SK-N-SH (cell line): ENCODE data around the gene ASPSCR1. TPM values are rescaled to one million over a fixed set of nuclear protein-coding genes. Genes with fewer than 3 reads are reported as not detected.

ENCODE experiments used
- CTCF ChIA-PET: fragments of 300-600, 350-600 bp; formaldehyde crosslinking; extraction: SDS; loops from one replicate; lab custom pipeline; 2021; lab: Yijun Ruan, JAX
- POLR2A ChIA-PET: fragments of 350-600 bp; sonication (Branson Sonifier 250); formaldehyde crosslinking; extraction: SDS; loops from one replicate; lab custom pipeline; 2020; ENCODE audit warnings: antibody characterized with exemption, inconsistent platforms; lab: Yijun Ruan, JAX
- DNase-seq: peaks from one replicate; pipeline ENCODE4 v3.0.0; 2012
- H2AFZ ChIP-seq: fragments of 200-600 bp; sonication (generic); 2 replicates; pipeline ENCODE4 v1.8.1; 2016; ENCODE audit warnings: antibody characterized with exemption, mild to moderate bottlenecking, low read depth
- H3F3A ChIP-seq: fragments of 200-600 bp; sonication (generic); replicated peaks from 2 replicates; pipeline ENCODE3; 2016; ENCODE audit warnings: antibody characterized with exemption, mild to moderate bottlenecking; ENCODE audit not compliant: insufficient read depth
- H3K27ac ChIP-seq, 2 experiments: fragments of 200-500 bp in 1 of 2; fragments of 200-600 bp in 1 of 2; sonication (Bioruptor generic) in 1 of 2; sonication (generic), shearing (Covaris generic) in 1 of 2; 2 replicates each; pipeline versions ENCODE4 v1.5.1 to v1.6.1; 2014 to 2016; ENCODE audit warnings: low read depth in 2 of 2, inconsistent platforms in 1 of 2, low read length in 1 of 2, mild to moderate bottlenecking in 1 of 2, mixed read lengths in 1 of 2
- H3K27me3 ChIP-seq: fragments of 200-600 bp; sonication (generic), shearing (Covaris generic); 2 replicates; pipeline ENCODE4 v1.6.1; 2016; ENCODE audit warnings: mixed run types; ENCODE audit not compliant: insufficient read depth
- H3K36me3 ChIP-seq, 2 experiments: fragments of 200-500 bp in 1 of 2; fragments of 200-600 bp in 1 of 2; sonication (Bioruptor generic) in 1 of 2; sonication (generic) in 1 of 2; replicated peaks in 1 of 2; 2 replicates each; pipeline versions ENCODE3 to v1.5.1; 2014 to 2016; ENCODE audit warnings: low read length in 1 of 2, mild to moderate bottlenecking in 1 of 2; ENCODE audit not compliant: insufficient read depth in 2 of 2, control insufficient read depth in 1 of 2
- H3K4me1 ChIP-seq, 2 experiments: fragments of 200-500 bp in 1 of 2; fragments of 200-600 bp in 1 of 2; sonication (Bioruptor generic) in 1 of 2; sonication (generic), shearing (Covaris generic) in 1 of 2; 2 replicates each; pipeline versions ENCODE4 v1.5.1 to v1.6.1; 2014 to 2016; ENCODE audit warnings: low read depth in 1 of 2, low read length in 1 of 2, mixed run types in 1 of 2; ENCODE audit not compliant: insufficient read depth in 2 of 2, control insufficient read depth in 1 of 2
- H3K4me2 ChIP-seq: fragments of 200-600 bp; sonication (generic), shearing (Covaris generic); 2 replicates; pipeline ENCODE4 v1.6.1; 2017; ENCODE audit warnings: mixed run types
- H3K4me3 ChIP-seq, 2 experiments: fragments of 200-500 bp in 1 of 2; fragments of 200-600 bp in 1 of 2; sonication (Bioruptor generic) in 1 of 2; sonication (generic), shearing (Covaris generic) in 1 of 2; 2 replicates each; pipeline versions ENCODE4 v1.5.1 to v1.8.1; 2014 to 2016; ENCODE audit warnings: low read depth in 2 of 2, inconsistent platforms in 1 of 2, low read length in 1 of 2, mild to moderate bottlenecking in 1 of 2, mixed read lengths in 1 of 2, moderate library complexity in 1 of 2
- H3K79me2 ChIP-seq: fragments of 200-600 bp; sonication (generic); 2 replicates; pipeline ENCODE4 v1.8.1; 2017; ENCODE audit warnings: mild to moderate bottlenecking; ENCODE audit not compliant: insufficient read depth
- H3K9ac ChIP-seq: fragments of 200-600 bp; sonication (generic); 2 replicates; pipeline ENCODE4 v1.6.1; 2017; ENCODE audit warnings: mixed run types
- H3K9me2 ChIP-seq: fragments of 200-600 bp; sonication (generic); 2 replicates; pipeline ENCODE4 v1.6.1; 2017; ENCODE audit warnings: mixed run types
- H3K9me3 ChIP-seq: fragments of 200-600 bp; sonication (generic); 2 replicates; pipeline ENCODE4 v1.6.1; 2017; ENCODE audit warnings: mixed run types, mild to moderate bottlenecking, moderate library complexity
- H4K20me1 ChIP-seq: fragments of 200-600 bp; sonication (generic); 2 replicates; pipeline ENCODE4 v1.6.1; 2017; ENCODE audit warnings: mild to moderate bottlenecking, mixed run types; ENCODE audit not compliant: insufficient read depth
- CHD2 ChIP-seq: fragments of 150-350 bp; IDR thresholded peaks from 2 replicates; pipeline ENCODE4 v1.6.1; 2018; ENCODE audit warnings: low read length; ENCODE audit not compliant: partially characterized antibody
- CTCF ChIP-seq: fragments of 200-600 bp; sonication (generic); IDR thresholded peaks from 2 replicates; pipeline ENCODE4 v1.6.1; 2017; ENCODE audit warnings: antibody characterized with exemption, mild to moderate bottlenecking, moderate library complexity
- ELF1 ChIP-seq: IDR thresholded peaks from 2 replicates; pipeline ENCODE4 v1.4.0; 2012
- EP300 ChIP-seq, 2 experiments: IDR thresholded peaks; 2 replicates each; pipeline versions ENCODE4 v1.4.0 to v1.6.1; 2012; ENCODE audit warnings: borderline replicate concordance in 1 of 2, low read depth in 1 of 2, low read length in 1 of 2
- EZH2phosphoT487 ChIP-seq: fragments of 200-600 bp; sonication (generic); IDR thresholded peaks from 2 replicates; pipeline ENCODE4 v1.6.1; 2017; ENCODE audit warnings: low read depth, mixed run types, mild to moderate bottlenecking, antibody characterized with exemption, moderate library complexity, borderline replicate concordance
- FOSL2 ChIP-seq: IDR thresholded peaks from 2 replicates; pipeline ENCODE4 v1.4.0; 2012; ENCODE audit warnings: low read depth, mild to moderate bottlenecking, moderate library complexity, borderline replicate concordance
- FOXM1 ChIP-seq: IDR thresholded peaks from 2 replicates; pipeline ENCODE4 v1.4.0; 2012; ENCODE audit warnings: low read depth, mild to moderate bottlenecking
- GABPA ChIP-seq: IDR thresholded peaks from 2 replicates; pipeline ENCODE4 v1.4.0; 2012; ENCODE audit warnings: low read depth, mild to moderate bottlenecking
- JUND ChIP-seq: IDR thresholded peaks from 2 replicates; pipeline ENCODE4 v1.4.0; 2012
- MAX ChIP-seq: IDR thresholded peaks from 2 replicates; pipeline ENCODE4 v1.4.0; 2012; ENCODE audit warnings: low read depth
- MXI1 ChIP-seq: IDR thresholded peaks from 2 replicates; pipeline ENCODE4 v1.6.1; 2012; ENCODE audit warnings: mild to moderate bottlenecking, low read depth, low read length, improper control_type of control experiment
- NFIC ChIP-seq: IDR thresholded peaks from 2 replicates; pipeline ENCODE4 v1.4.0; 2012; ENCODE audit warnings: borderline replicate concordance
- NRF1 ChIP-seq: IDR thresholded peaks from 2 replicates; pipeline ENCODE4 v1.6.1; 2012; ENCODE audit warnings: low read depth, mild to moderate bottlenecking, low read length
- POLR2AphosphoS5 ChIP-seq: IDR thresholded peaks from 2 replicates; pipeline ENCODE4 v1.6.1; 2012; ENCODE audit warnings: low read depth, low read length
- RAD21 ChIP-seq: IDR thresholded peaks from 2 replicates; pipeline ENCODE4 v1.6.1; 2012; ENCODE audit warnings: mild to moderate bottlenecking, low read length
- RCOR1 ChIP-seq: fragments of 150-350 bp; IDR thresholded peaks from 2 replicates; pipeline ENCODE4 v1.6.1; 2017; ENCODE audit warnings: antibody characterized with exemption, low read length
- REST ChIP-seq: IDR thresholded peaks from 2 replicates; pipeline ENCODE4 v1.6.1; 2012; ENCODE audit warnings: mild to moderate bottlenecking, low read depth, low read length, moderate library complexity
- RFX5 ChIP-seq: IDR thresholded peaks from 2 replicates; pipeline ENCODE4 v1.6.1; 2012; ENCODE audit warnings: mild to moderate bottlenecking, improper control_type of control experiment, low read length
- RXRA ChIP-seq: IDR thresholded peaks from 2 replicates; pipeline ENCODE4 v1.4.0; 2012; ENCODE audit warnings: low read depth, mild to moderate bottlenecking, borderline replicate concordance
- SIN3A ChIP-seq: IDR thresholded peaks from 2 replicates; pipeline ENCODE4 v1.6.1; 2012; ENCODE audit warnings: low read depth, mild to moderate bottlenecking, low read length, moderate library complexity, borderline replicate concordance
- SMC3 ChIP-seq: IDR thresholded peaks from 2 replicates; pipeline ENCODE4 v1.6.1; 2012; ENCODE audit warnings: low read depth, low read length, improper control_type of control experiment
- TAF1 ChIP-seq: IDR thresholded peaks from 2 replicates; pipeline ENCODE4 v1.6.1; 2012; ENCODE audit warnings: low read depth, mild to moderate bottlenecking, low read length, moderate library complexity, borderline replicate concordance
- TCF12 ChIP-seq: IDR thresholded peaks from 2 replicates; pipeline ENCODE4 v1.4.0; 2012
- TEAD4 ChIP-seq: IDR thresholded peaks from 2 replicates; pipeline ENCODE4 v1.4.0; 2012; ENCODE audit warnings: mild to moderate bottlenecking, borderline replicate concordance; ENCODE audit not compliant: insufficient read depth
- USF1 ChIP-seq: IDR thresholded peaks from 2 replicates; pipeline ENCODE4 v1.4.0; 2012; ENCODE audit warnings: low read depth, borderline replicate concordance
- USF2 ChIP-seq: fragments of 150-350 bp; IDR thresholded peaks from 2 replicates; pipeline ENCODE4 v1.6.1; 2017; ENCODE audit warnings: antibody characterized with exemption, low read length, low read depth, borderline replicate concordance
- YY1 ChIP-seq: IDR thresholded peaks from 2 replicates; pipeline ENCODE4 v1.4.0; 2012; ENCODE audit warnings: low read depth, mild to moderate bottlenecking
- WGBS: methylation state at CpG from one replicate; pipeline ENCODE4 v1.1.6; 2017; ENCODE audit warnings: low lambda C conversion rate; 5-methylcytosine and 5-hydroxymethylcytosine counted together
- polyA plus RNA-seq, 3 experiments: library from polyadenylated mRNA; depleted of rRNA; stranded (reverse); fragments of >200 nt; gene quantifications; 2 replicates each; pipeline ENCODE4 v1.2.3, GENCODE V29; 2012

Gene ASPSCR1
- polyA plus RNA-seq, 1 of the 3 experiments (the other 2 are of a cell fraction) = 36.2 TPM

GRCh38 chr17:82065193-82065637 is 87.8 kb downstream of the ASPSCR1 start:
- ChIA-PET CTCF (interaction anchor here (0.7 to 8.0 kb wide), 7 partner anchors 9 to 90 kb away, joined by 3 to 47 read pairs (median 4); partner anchors contain the start of genes DCXR, GPS1, RAC3 and RFNG), POLR2A (interaction anchor here (0.6 to 1.0 kb wide), 3 partner anchors 13 to 34 kb away, joined by 3 read pairs; partner anchors contain the start of gene DCXR)
- H2AFZ ChIP-seq = no peak overlapping the region
- H3K36me3 ChIP-seq = peaks cover 12 to 39% of the 10 kb centered on the region in 2 experiments
- peak overlapping the region; percentile 100 for H3K4me2 ChIP-seq
- no peaks in the 10 kb centered on the region for H3K27me3 ChIP-seq
- H3K9me2 ChIP-seq = no peaks in the 10 kb centered on the region
- no peaks in the 10 kb centered on the region for H4K20me1 ChIP-seq
- peaks cover 12 to 21% of the 10 kb centered on the region in 2 experiments; a peak in 2 of 4 replicates for H3K4me1 ChIP-seq
- H3K4me3 ChIP-seq = peak overlapping the region; percentile 81 to 95
- H3K27ac ChIP-seq = peak overlapping the region in 1 of 2 experiments; percentile 24; a peak in 1 of 4 replicates
- H3F3A ChIP-seq = peaks cover 12% of the 10 kb centered on the region
- WGBS = 2% methylated on average over 18 of the region's 47 CpGs
- peaks cover 26% of the 10 kb centered on the region for H3K79me2 ChIP-seq
- H3K9ac ChIP-seq = peak overlapping the region; percentile 89
- H3K9me3 ChIP-seq = no peaks in the 10 kb centered on the region
- no peak for DNase-seq
- TF ChIP-seq NRF1 = no peak
- no peak for TF ChIP-seq TAF1
- TF ChIP-seq RXRA = no peak
- no peak for TF ChIP-seq JUND
- peak; percentile 38; the same call in 1 of the 2 replicates for TF ChIP-seq MAX
- no peak for TF ChIP-seq POLR2AphosphoS5
- no peak for TF ChIP-seq USF1
- no peak for TF ChIP-seq FOXM1
- TF ChIP-seq EP300 (IDR thresholded peaks at IDR 0.05; ENCODE audit: borderline replicate concordance in 1 of 2, low read depth in 1 of 2, low read length in 1 of 2) = no peak
- TF ChIP-seq EZH2phosphoT487 = no peak
- 0 out of 2 replicates have a peak, but pooled peaks have one; percentile 56 for TF ChIP-seq SIN3A
- TF ChIP-seq FOSL2 = no peak
- no peak for TF ChIP-seq TEAD4
- no peak for TF ChIP-seq RAD21
- no peak for TF ChIP-seq ELF1
- TF ChIP-seq RFX5 = no peak
- peak; percentile 90 for TF ChIP-seq MXI1
- no peak for TF ChIP-seq TCF12
- TF ChIP-seq NFIC = no peak
- TF ChIP-seq CHD2 = peak; percentile 71
- no peak for TF ChIP-seq YY1
- TF ChIP-seq SMC3 = no peak
- no peak for TF ChIP-seq CTCF
- TF ChIP-seq REST = no peak
- TF ChIP-seq USF2 = no peak
- no peak for TF ChIP-seq GABPA
- TF ChIP-seq RCOR1 = no peak
